HepG2 (cell line): Measurements from ENCODE around the gene ARHGAP26. TPM values are rescaled to one million over a fixed set of nuclear protein-coding genes. Genes with fewer than 3 reads are reported as not detected.

Source experiments
- ATAC-seq: fragments of 200-7000 bp; cut with Tn5 transposase; 3 replicates; pipeline ENCODE4 v1.9.1; 2020; ENCODE audit warnings: mild to moderate bottlenecking, moderate library complexity
- BruUV-seq: library from RNA; stranded (reverse); fragments of 400-500 nt; replicated peaks from 2 replicates; lab custom pipeline; 2021; lab: Mats Ljungman, UMichigan
- CTCF ChIA-PET: fragments of 300-600 bp; formaldehyde crosslinking; extraction: SDS; loops from one replicate; lab custom pipeline; 2021; ENCODE audit warnings: low total read pairs, inconsistent platforms, low intra/inter-chr PET ratio; lab: Yijun Ruan, JAX
- POLR2A ChIA-PET: fragments of 350-600 bp; sonication (Branson Sonifier 250); formaldehyde crosslinking; loops from one replicate; lab custom pipeline; 2020; ENCODE audit warnings: antibody characterized with exemption, inconsistent platforms; lab: Yijun Ruan, JAX
- DNase-seq: peaks from one replicate; pipeline ENCODE4 v3.0.0-alpha.2; 2015; ENCODE audit warnings: low spot score
- FAIRE-seq: peaks from 3 replicates; lab custom pipeline; 2011; peaks lifted over from hg19 to GRCh38; lab: Jason Lieb, UNC
- H2AFZ ChIP-seq: one replicate; pipeline ENCODE4 v1.6.1; 2011; ENCODE audit warnings: low read length, inconsistent platforms
- H3K27ac ChIP-seq: fragments of 300-600 bp; 3 replicates; pipeline ENCODE4 v1.8.0; 2011; ENCODE audit warnings: mixed run types, mild to moderate bottlenecking, mixed read lengths, low read length, inconsistent platforms; ENCODE audit not compliant: insufficient read depth; ENCODE audit errors: extremely low read length
- H3K27me3 ChIP-seq, 2 experiments: fragments of 200-600 bp in 1 of 2; 2 replicates in 1 of 2; 3 replicates in 1 of 2; pipeline versions ENCODE4 v1.6.0 to v1.8.0; 2011; ENCODE audit warnings: low read length in 2 of 2, mild to moderate bottlenecking in 2 of 2, moderate library complexity in 2 of 2, inconsistent platforms in 1 of 2; ENCODE audit not compliant: insufficient read depth in 2 of 2, control insufficient read depth in 1 of 2
- H3K36me3 ChIP-seq, 2 experiments: fragments of 200-600 bp in 1 of 2; replicated peaks in 1 of 2; 2 replicates in 1 of 2; 3 replicates in 1 of 2; pipeline versions ENCODE4 v1.5.1 to v1.8.0; 2011; ENCODE audit warnings: low read length in 2 of 2, inconsistent platforms in 1 of 2; ENCODE audit not compliant: insufficient read depth in 2 of 2, control insufficient read depth in 1 of 2
- H3K4me1 ChIP-seq: 2 replicates; pipeline ENCODE4 v1.5.1; 2012; ENCODE audit warnings: low read length, inconsistent platforms; ENCODE audit not compliant: insufficient read depth
- H3K4me2 ChIP-seq: 2 replicates; pipeline ENCODE4 v1.6.0; 2011; ENCODE audit warnings: low read depth, low read length, inconsistent platforms
- H3K4me3 ChIP-seq, 3 experiments: fragments of 200-600 bp in 1 of 3; sonication (generic), shearing (Covaris generic) in 1 of 3; replicated peaks in 1 of 3; 2 replicates each; pipeline ENCODE4 v1.5.1; 2011 to 2016; ENCODE audit warnings: low read length in 3 of 3, inconsistent platforms in 2 of 3, low read depth in 2 of 3, mild to moderate bottlenecking in 2 of 3, control low read depth in 1 of 3, mixed read lengths in 1 of 3; ENCODE audit not compliant: insufficient read depth in 1 of 3
- H3K79me2 ChIP-seq: one replicate; pipeline ENCODE4 v1.6.1; 2011; ENCODE audit warnings: low read length, inconsistent platforms; ENCODE audit not compliant: insufficient read depth
- H3K9ac ChIP-seq: 2 replicates; pipeline ENCODE4 v1.6.0; 2011; ENCODE audit warnings: mild to moderate bottlenecking, low read depth, low read length, inconsistent platforms; ENCODE audit not compliant: insufficient read depth
- H3K9me3 ChIP-seq: 2 replicates; pipeline ENCODE4 v1.5.1; 2012; ENCODE audit warnings: mild to moderate bottlenecking, low read length
- H4K20me1 ChIP-seq: 2 replicates; pipeline ENCODE4 v1.6.0; 2011; ENCODE audit warnings: inconsistent platforms, mild to moderate bottlenecking, low read length, moderate library complexity; ENCODE audit not compliant: insufficient read depth
- FOXJ3 ChIP-seq: sonication (generic); formaldehyde crosslinking; IDR thresholded peaks from 2 replicates; pipeline ENCODE4 v1.4.0; 2020; ENCODE audit warnings: missing genetic modification reagents, mild to moderate bottlenecking, borderline replicate concordance
- GRHL1 ChIP-seq: sonication (generic); formaldehyde crosslinking; conservative IDR thresholded peaks from 2 replicates; pipeline ENCODE4 v1.8.0; 2022; ENCODE audit warnings: missing genetic modification reagents
- MEF2D ChIP-seq: sonication (generic); formaldehyde crosslinking; IDR thresholded peaks from 2 replicates; pipeline ENCODE4 v1.5.1; 2020; ENCODE audit warnings: mild to moderate bottlenecking, missing genetic modification reagents
- NFIB ChIP-seq: sonication (generic); formaldehyde crosslinking; IDR thresholded peaks from 2 replicates; pipeline ENCODE4 v1.9.0; 2021; ENCODE audit warnings: missing genetic modification reagents, mild to moderate bottlenecking, borderline replicate concordance
- ZNF432 ChIP-seq: sonication (generic); formaldehyde crosslinking; IDR thresholded peaks from 2 replicates; pipeline ENCODE4 v1.5.0; 2020; ENCODE audit warnings: missing genetic modification reagents, mild to moderate bottlenecking, borderline replicate concordance
- ZNF468 ChIP-seq: sonication (generic); formaldehyde crosslinking; IDR thresholded peaks from 2 replicates; pipeline ENCODE4 v1.8.0; 2022; ENCODE audit warnings: mild to moderate bottlenecking, moderate library complexity, missing genetic modification reagents
- ZNF512B ChIP-seq: sonication (generic); formaldehyde crosslinking; IDR thresholded peaks from 2 replicates; pipeline ENCODE4 v1.5.1; 2020; ENCODE audit warnings: missing genetic modification reagents, mild to moderate bottlenecking, borderline replicate concordance
- ZNF770 ChIP-seq: sonication (generic); formaldehyde crosslinking; IDR thresholded peaks from 2 replicates; pipeline ENCODE4 v1.5.0; 2020; ENCODE audit warnings: mild to moderate bottlenecking, missing genetic modification reagents
- WGBS: methylation state at CpG from one replicate; pipeline ENCODE4 v1.1.6; 2017; ENCODE audit warnings: low lambda C conversion rate; 5-methylcytosine and 5-hydroxymethylcytosine counted together
- in situ Hi-C: cut with HindIII; loops from 2 replicates; pipeline ENCODE4 v1.10.0; 2017; ENCODE audit warnings: low pct_unique_long_range_greater_than_20kb; ENCODE audit not compliant: extremely low pct_ligation_motif_present
- intact Hi-C: fragments of 100-400 bp; cut with micrococcal nuclease; formaldehyde crosslinking; loops from one replicate; pipeline ENCODE4 v1.10.0; 2022; ENCODE audit not compliant: unreplicated experiment
- polyA plus RNA-seq, 8 experiments: library from polyadenylated mRNA; depleted of rRNA in 3 of 8; stranded (reverse) in 7 of 8; unstranded in 1 of 8; fragments of >200 nt; fragmentation: Illumina TruSeq in 4 of 8; extraction: Trizol in 4 of 8; gene quantifications; 2 replicates each; pipeline versions ENCODE4 v1.2.1 to v1.2.3, GENCODE V29; 2011 to 2016; ENCODE audit warnings: low read depth in 4 of 8, missing spikeins in 1 of 8, mixed read lengths in 1 of 8; ENCODE audit not compliant: insufficient read depth in 1 of 8
- total RNA-seq, 5 experiments: library from RNA; depleted of rRNA; stranded (reverse); fragments of >200 nt; fragmentation: Illumina TruSeq; extraction: Trizol; gene quantifications; 2 replicates each; pipeline ENCODE4 v1.2.3, GENCODE V29; 2016; ENCODE audit warnings: low read depth in 1 of 5

Gene ARHGAP26
- total and polyA plus RNA-seq, 2 of the 13 experiments (the other 11 are each of a cell fraction or from before 2014, with no cell fraction given) = 9.6 to 18.2 TPM

GRCh38 chr5:143235423-143235822, 465.2 kb downstream of the ARHGAP26 start:
- Histone ChIP-seq H3K9me3 (no peaks in the 10 kb centered on the region), H4K20me1 (no peaks in the 10 kb centered on the region), H3K36me3 (no peaks in the 10 kb centered on the region), H3K4me1 (peaks cover 51% of the 10 kb centered on the region), H3K27ac (no peak overlapping the region), H2AFZ (no peak overlapping the region), H3K79me2 (no peaks in the 10 kb centered on the region), H3K4me3 (no peak overlapping the region), H3K27me3 (no peaks in the 10 kb centered on the region), H3K4me2 (no peak overlapping the region), H3K9ac (no peak overlapping the region)
- DNase-seq (no peak), FAIRE-seq (no peak), ATAC-seq (no peak)
- no peak for TF ChIP-seq GRHL1 (CRISPR knock-in tag)
- no peak for TF ChIP-seq NFIB (CRISPR knock-in tag)
- TF ChIP-seq FOXJ3 = no peak
- TF ChIP-seq ZNF512B (CRISPR knock-in tag) = no peak
- TF ChIP-seq ZNF468 (CRISPR knock-in tag) = no peak
- TF ChIP-seq MEF2D (CRISPR knock-in tag) = no peak
- no peak for TF ChIP-seq ZNF770 (CRISPR knock-in tag)
- no peak for TF ChIP-seq ZNF432 (CRISPR knock-in tag)
- intact Hi-C loops = no loop called here
- ChIA-PET POLR2A (no interaction called here), CTCF (no interaction called here)
- 82% methylated on average over 3 of the region's 3 CpGs for WGBS
- BruUV-seq = no TSS peak
- in situ Hi-C loops = no loop called here
